Right atrium auricular region (tissue), 2 donors: ENCODE measurements around the gene SLC25A21. TPM values are rescaled to one million over a fixed set of nuclear protein-coding genes. Genes with fewer than 3 reads are reported as not detected.

Experiments
- DNase-seq: peaks from one replicate; pipeline ENCODE4 v3.0.0-alpha.2; 2019; ENCODE audit warnings: low spot score
- H3K27ac ChIP-seq, 2 donors: fragments of 200-600 bp; sonication (generic); 1 replicate in 1 of 2; 2 replicates in 1 of 2; pipeline ENCODE4 v1.5.1; 2016 to 2019
- H3K27me3 ChIP-seq, 2 donors: fragments of 200-600 bp; sonication (generic); one replicate each; pipeline versions ENCODE4 v1.5.1 to v1.6.0; 2017 to 2019
- H3K36me3 ChIP-seq: fragments of 200-600 bp; sonication (generic); one replicate; pipeline ENCODE4 v1.5.1; 2016
- H3K4me1 ChIP-seq, 2 donors: fragments of 200-600 bp; sonication (generic); one replicate each; pipeline versions ENCODE4 v1.5.1 to v1.6.0; 2017 to 2019
- H3K4me3 ChIP-seq, 2 donors: fragments of 200-600 bp; sonication (generic); 1 replicate in 1 of 2; 2 replicates in 1 of 2; pipeline ENCODE4 v1.5.1; 2017 to 2019; ENCODE audit warnings: mild to moderate bottlenecking in 1 of 2, moderate library complexity in 1 of 2
- H3K9me3 ChIP-seq, 2 donors: fragments of 200-600 bp; sonication (generic); one replicate each; pipeline ENCODE4 v1.5.1; 2019
- total RNA-seq, 2 donors: library from RNA; depleted of rRNA; stranded (reverse); fragments of >200 nt; gene quantifications; one replicate each; pipeline ENCODE4 v1.1.0, GENCODE V29; 2016
- TF ChIP-seq, protein P1 (sequence below), 2 donors: fragments of 200-600 bp; sonication (generic); IDR thresholded peaks; one replicate each; pipeline ENCODE4 v1.5.1; 2019; ENCODE audit warnings: antibody characterized with exemption in 2 of 2

Gene SLC25A21
- total RNA-seq, 2 donors from 2014 or later, result 0.55 to 0.93 TPM

- DNase-seq, result no peak
Measured at GRCh38 chr14:37063467-37064240, 108.8 kb downstream of the SLC25A21 start.

GRCh38 chr14:37062191-37062803 lies 110.1 kb downstream of the SLC25A21 start:
- H3K4me3 ChIP-seq, result no peak overlapping the region
- no peaks in the 10 kb centered on the region for H3K27me3 ChIP-seq
- H3K4me1 ChIP-seq, result no peaks in the 10 kb centered on the region
- no peaks in the 10 kb centered on the region for H3K9me3 ChIP-seq
- TF ChIP-seq, protein P1, sequence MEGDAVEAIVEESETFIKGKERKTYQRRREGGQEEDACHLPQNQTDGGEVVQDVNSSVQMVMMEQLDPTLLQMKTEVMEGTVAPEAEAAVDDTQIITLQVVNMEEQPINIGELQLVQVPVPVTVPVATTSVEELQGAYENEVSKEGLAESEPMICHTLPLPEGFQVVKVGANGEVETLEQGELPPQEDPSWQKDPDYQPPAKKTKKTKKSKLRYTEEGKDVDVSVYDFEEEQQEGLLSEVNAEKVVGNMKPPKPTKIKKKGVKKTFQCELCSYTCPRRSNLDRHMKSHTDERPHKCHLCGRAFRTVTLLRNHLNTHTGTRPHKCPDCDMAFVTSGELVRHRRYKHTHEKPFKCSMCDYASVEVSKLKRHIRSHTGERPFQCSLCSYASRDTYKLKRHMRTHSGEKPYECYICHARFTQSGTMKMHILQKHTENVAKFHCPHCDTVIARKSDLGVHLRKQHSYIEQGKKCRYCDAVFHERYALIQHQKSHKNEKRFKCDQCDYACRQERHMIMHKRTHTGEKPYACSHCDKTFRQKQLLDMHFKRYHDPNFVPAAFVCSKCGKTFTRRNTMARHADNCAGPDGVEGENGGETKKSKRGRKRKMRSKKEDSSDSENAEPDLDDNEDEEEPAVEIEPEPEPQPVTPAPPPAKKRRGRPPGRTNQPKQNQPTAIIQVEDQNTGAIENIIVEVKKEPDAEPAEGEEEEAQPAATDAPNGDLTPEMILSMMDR (IDR thresholded peaks at IDR 0.05), result no peak
- no peak overlapping the region for H3K27ac ChIP-seq
- H3K36me3 ChIP-seq, result no peaks in the 10 kb centered on the region
- DNase-seq, result no peak

More at GRCh38 chr14:37063467-37064240, 108.8 kb downstream of the SLC25A21 start:
- H3K27me3 ChIP-seq, result no peaks in the 10 kb centered on the region
- H3K4me1 ChIP-seq, result no peaks in the 10 kb centered on the region
- H3K36me3 ChIP-seq, result no peaks in the 10 kb centered on the region
- no peak overlapping the region for H3K4me3 ChIP-seq
- H3K27ac ChIP-seq, result no peak overlapping the region
- TF ChIP-seq, protein P1 (IDR thresholded peaks at IDR 0.05), result no peak
- no peaks in the 10 kb centered on the region for H3K9me3 ChIP-seq

GRCh38 chr14:37061697-37062096 lies 110.7 kb downstream of the SLC25A21 start:
- H3K9me3 ChIP-seq, result no peaks in the 10 kb centered on the region
- H3K27me3 ChIP-seq, result no peaks in the 10 kb centered on the region
- TF ChIP-seq, protein P1 (IDR thresholded peaks at IDR 0.05), result no peak
- H3K4me3 ChIP-seq, result no peak overlapping the region
- no peak overlapping the region for H3K27ac ChIP-seq
- no peaks in the 10 kb centered on the region for H3K4me1 ChIP-seq
- H3K36me3 ChIP-seq, result no peaks in the 10 kb centered on the region
- no peak for DNase-seq

DNA sequence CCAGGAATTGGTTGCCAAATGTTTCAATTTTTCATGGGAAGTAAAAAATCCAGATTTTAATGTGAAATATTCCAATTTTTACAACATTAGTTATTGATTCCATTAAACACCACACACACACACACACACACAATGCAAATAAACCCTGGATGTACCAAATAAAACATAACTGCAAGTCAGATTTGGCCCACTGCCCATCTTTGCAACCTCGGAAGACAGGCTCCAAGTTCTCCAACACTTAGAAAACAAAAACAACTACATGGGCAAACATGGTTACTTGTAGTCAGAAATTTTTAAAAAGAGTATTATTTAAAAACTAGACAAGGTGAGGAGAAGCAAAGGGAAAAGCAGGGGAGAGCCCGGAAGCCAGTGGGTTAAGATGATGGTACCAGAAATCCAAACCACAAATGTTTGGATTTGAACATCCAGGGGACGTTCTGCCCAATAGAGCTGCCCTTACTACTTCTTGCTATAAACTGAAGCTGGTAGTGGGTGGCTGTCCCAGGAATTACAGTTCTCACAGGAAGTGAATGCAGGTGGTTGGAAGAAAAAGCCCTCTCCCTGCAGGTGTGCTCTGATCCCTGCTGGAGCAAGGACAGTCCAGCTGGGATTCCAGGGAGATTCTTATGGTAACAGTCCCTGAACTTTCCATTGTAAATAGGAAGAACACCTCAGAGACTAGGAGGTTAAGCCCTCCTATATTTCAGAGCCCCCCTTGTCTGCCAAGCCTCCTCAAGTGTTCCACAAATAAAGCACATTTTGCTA lies 111.7 kb downstream of the SLC25A21 start:
- no peak overlapping the region for H3K27ac ChIP-seq
- H3K4me1 ChIP-seq, result no peaks in the 10 kb centered on the region
- H3K9me3 ChIP-seq, result no peaks in the 10 kb centered on the region
- TF ChIP-seq, protein P1 (IDR thresholded peaks at IDR 0.05), result no peak
- DNase-seq, result no peak
- no peaks in the 10 kb centered on the region for H3K36me3 ChIP-seq
- no peak overlapping the region for H3K4me3 ChIP-seq
- no peaks in the 10 kb centered on the region for H3K27me3 ChIP-seq

GRCh38 chr14:37057776-37058175 lies 114.6 kb downstream of the SLC25A21 start:
- H3K27ac ChIP-seq, result no peak overlapping the region
- TF ChIP-seq, protein P1 (IDR thresholded peaks at IDR 0.05), result no peak
- no peaks in the 10 kb centered on the region for H3K4me1 ChIP-seq
- no peaks in the 10 kb centered on the region for H3K36me3 ChIP-seq
- DNase-seq, result no peak
- H3K27me3 ChIP-seq, result no peaks in the 10 kb centered on the region
- no peak overlapping the region for H3K4me3 ChIP-seq
- H3K9me3 ChIP-seq, result peaks cover 0 to 13% of the 10 kb centered on the region in 2 donors
